Esophagus squamous epithelium (tissue), 5 donors: ENCODE results near the gene RBBP9. TPM values are rescaled to one million over a fixed set of nuclear protein-coding genes. Genes with fewer than 3 reads are reported as not detected.

ENCODE experiments used
- DNase-seq: peaks from one replicate; lab custom pipeline; 2025; lab: John Stamatoyannopoulos, UW
- H3K27ac ChIP-seq, 4 donors: fragments of 200-600 bp; sonication (generic); one replicate each; pipeline ENCODE4 v1.5.1; 2016 to 2019; ENCODE audit warnings: mild to moderate bottlenecking in 1 of 4
- H3K27me3 ChIP-seq, 4 donors: fragments of 200-600 bp; sonication (generic); 1 replicate in 3 of 4; 2 replicates in 1 of 4; pipeline versions ENCODE4 v1.5.1 to v1.6.0; 2017 to 2021; ENCODE audit warnings: antibody characterized with exemption in 1 of 4
- H3K36me3 ChIP-seq, 3 donors: fragments of 200-600 bp; sonication (generic); one replicate each; pipeline ENCODE4 v1.5.1; 2016 to 2019
- H3K4me1 ChIP-seq, 3 donors: fragments of 200-600 bp; sonication (generic); one replicate each; pipeline ENCODE4 v1.5.1; 2017 to 2019
- H3K4me3 ChIP-seq, 4 donors: fragments of 200-600 bp; sonication (generic); 1 replicate in 3 of 4; 2 replicates in 1 of 4; pipeline ENCODE4 v1.5.1; 2016 to 2019; ENCODE audit warnings: mild to moderate bottlenecking in 2 of 4, moderate library complexity in 1 of 4
- H3K9me3 ChIP-seq, 3 donors: fragments of 200-600 bp; sonication (generic); one replicate each; pipeline ENCODE4 v1.5.1; 2016 to 2019
- POLR2A ChIP-seq, 4 donors: fragments of 450-650 bp; IDR thresholded peaks; one replicate each; pipeline ENCODE4 v1.6.1; 2017; ENCODE audit warnings: antibody characterized with exemption in 4 of 4, mild to moderate bottlenecking in 4 of 4, moderate library complexity in 3 of 4
- WGBS, 2 donors: methylation state at CpG; one replicate each; pipeline ENCODE4 v1.1.5; 2018; 5-methylcytosine and 5-hydroxymethylcytosine counted together
- intact Hi-C: fragments of 100-400 bp; cut with DNase I; formaldehyde crosslinking; loops from one replicate; pipeline ENCODE4 v1.15.0; 2022
- total RNA-seq, 4 donors: library from RNA; depleted of rRNA; stranded (reverse); fragments of >200 nt; gene quantifications; one replicate each; pipeline ENCODE4 v1.1.0, GENCODE V29; 2016
- TF ChIP-seq, protein P1 (sequence below), 6 experiments: fragments of 450-650 bp in 4 of 6; fragments of 200-600 bp in 2 of 6; sonication (generic) in 2 of 6; IDR thresholded peaks; one replicate each; pipeline ENCODE4 v1.5.1; 2016 to 2019; ENCODE audit warnings: antibody characterized with exemption in 6 of 6, mild to moderate bottlenecking in 4 of 6, moderate library complexity in 4 of 6
- donor health status: DM: yes; HTN: yes; CAD: no.

RBBP9 gene
- total RNA-seq, 4 donors from 2014 or later: 6.6 to 27.7 (median 11.4) TPM

DNA sequence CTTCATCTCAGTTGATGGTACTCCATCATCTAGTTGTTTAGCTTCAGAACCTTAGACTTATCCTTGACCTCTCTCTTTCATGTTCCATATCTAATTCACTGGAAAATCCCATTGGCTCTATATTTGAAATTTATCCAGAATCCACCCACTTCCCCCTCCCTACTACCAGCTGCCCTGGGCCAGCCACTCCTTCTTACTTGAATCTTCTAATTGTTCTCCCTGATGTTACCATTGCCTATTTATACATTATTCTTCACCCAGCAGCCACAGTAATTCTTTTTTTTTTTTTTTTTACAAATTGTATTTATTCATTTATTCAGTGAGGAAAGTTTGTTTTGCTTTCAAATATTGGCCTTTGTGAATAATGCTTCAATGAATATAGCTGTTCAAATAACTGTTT is 18.9 kb upstream of the RBBP9 start:
- H3K36me3 ChIP-seq: peaks cover 0 to 96% (median 0%) of the 10 kb centered on the region in 3 donors
- intact Hi-C loops: no loop called here

DNA sequence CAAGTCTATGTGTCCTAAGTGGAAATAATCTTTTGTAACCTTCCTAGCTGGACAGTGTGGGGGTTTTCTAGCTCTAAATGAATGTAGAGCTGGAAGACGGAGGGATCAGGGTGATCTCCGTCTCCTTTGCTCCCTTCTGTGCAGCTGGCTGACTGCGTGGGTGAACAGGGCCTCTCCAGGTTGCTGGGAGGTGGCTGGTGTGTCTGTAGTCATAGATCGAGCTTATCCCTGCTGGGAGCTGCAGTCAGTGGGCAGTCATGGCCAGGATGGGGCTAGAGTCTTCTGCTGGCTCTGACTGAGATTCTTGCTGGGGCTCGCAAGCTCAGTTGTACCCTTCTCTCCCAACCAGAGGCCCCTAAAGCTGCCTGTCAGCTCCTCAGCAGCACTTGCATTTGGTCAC is 17.1 kb upstream of the RBBP9 start:
- H3K27me3 ChIP-seq: no peaks in the 10 kb centered on the region
- H3K4me3 ChIP-seq: no peak overlapping the region
- H3K27ac ChIP-seq: no peak overlapping the region
- intact Hi-C loops: no loop called here
- WGBS, 2 donors: 88 to 97% methylated on average over 4 to 5 of the region's 5 CpGs
- H3K36me3 ChIP-seq: peaks cover 0 to 96% (median 0%) of the 10 kb centered on the region in 3 donors
- H3K4me1 ChIP-seq: peaks cover under 1 to 7% (median under 1%) of the 10 kb centered on the region in 3 donors
- TF ChIP-seq POLR2A (IDR thresholded peaks at IDR 0.05): no peak
- TF ChIP-seq, protein P1, sequence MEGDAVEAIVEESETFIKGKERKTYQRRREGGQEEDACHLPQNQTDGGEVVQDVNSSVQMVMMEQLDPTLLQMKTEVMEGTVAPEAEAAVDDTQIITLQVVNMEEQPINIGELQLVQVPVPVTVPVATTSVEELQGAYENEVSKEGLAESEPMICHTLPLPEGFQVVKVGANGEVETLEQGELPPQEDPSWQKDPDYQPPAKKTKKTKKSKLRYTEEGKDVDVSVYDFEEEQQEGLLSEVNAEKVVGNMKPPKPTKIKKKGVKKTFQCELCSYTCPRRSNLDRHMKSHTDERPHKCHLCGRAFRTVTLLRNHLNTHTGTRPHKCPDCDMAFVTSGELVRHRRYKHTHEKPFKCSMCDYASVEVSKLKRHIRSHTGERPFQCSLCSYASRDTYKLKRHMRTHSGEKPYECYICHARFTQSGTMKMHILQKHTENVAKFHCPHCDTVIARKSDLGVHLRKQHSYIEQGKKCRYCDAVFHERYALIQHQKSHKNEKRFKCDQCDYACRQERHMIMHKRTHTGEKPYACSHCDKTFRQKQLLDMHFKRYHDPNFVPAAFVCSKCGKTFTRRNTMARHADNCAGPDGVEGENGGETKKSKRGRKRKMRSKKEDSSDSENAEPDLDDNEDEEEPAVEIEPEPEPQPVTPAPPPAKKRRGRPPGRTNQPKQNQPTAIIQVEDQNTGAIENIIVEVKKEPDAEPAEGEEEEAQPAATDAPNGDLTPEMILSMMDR (IDR thresholded peaks at IDR 0.05): no peak
- H3K9me3 ChIP-seq: no peaks in the 10 kb centered on the region
- no peak for DNase-seq

More for the DNA sequence above, 18.9 kb upstream of the RBBP9 start:
- Histone ChIP-seq H3K9me3 (no peaks in the 10 kb centered on the region), H3K4me1 (no peaks in the 10 kb centered on the region), H3K27me3 (no peaks in the 10 kb centered on the region), H3K4me3 (no peak overlapping the region), H3K27ac (no peak overlapping the region)
- DNase-seq: no peak
- TF ChIP-seq, protein P1 (IDR thresholded peaks at IDR 0.05): no peak
- TF ChIP-seq POLR2A (IDR thresholded peaks at IDR 0.05): no peak

GRCh38 chr20:18513208-18513607 is 16.2 kb upstream of the RBBP9 start:
- Histone ChIP-seq H3K27ac (no peak overlapping the region), H3K4me3 (no peak overlapping the region), H3K4me1 (peaks cover 8 to 16% (median 10%) of the 10 kb centered on the region in 3 donors), H3K9me3 (no peaks in the 10 kb centered on the region), H3K27me3 (no peaks in the 10 kb centered on the region), H3K36me3 (peaks cover 0 to 89% (median 0%) of the 10 kb centered on the region in 3 donors)
- TF ChIP-seq POLR2A (IDR thresholded peaks at IDR 0.05): no peak
- TF ChIP-seq, protein P1 (IDR thresholded peaks at IDR 0.05): no peak
- 81 to 85% methylated on average over 7 of the region's 7 CpGs for WGBS, 2 donors
- intact Hi-C loops: no loop called here
- DNase-seq: no peak

DNA sequence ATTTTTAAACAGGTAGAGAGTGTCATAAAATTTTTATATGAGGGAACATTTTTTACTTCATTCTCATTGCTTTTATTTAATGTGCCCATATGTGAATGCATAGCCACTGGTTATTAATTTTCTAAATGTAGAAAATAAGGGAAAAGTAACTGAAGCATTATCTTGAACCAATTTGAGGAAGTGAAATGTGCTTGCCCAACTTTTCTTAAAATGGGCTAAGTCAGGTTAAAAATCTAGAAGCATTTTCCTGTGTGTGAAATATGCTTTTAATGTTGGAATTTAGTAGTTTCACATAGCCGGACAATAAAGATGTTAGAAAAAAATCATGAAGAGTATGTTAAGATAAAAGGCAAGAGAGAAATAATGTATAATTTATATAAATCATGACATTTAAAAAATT is 14.5 kb upstream of the RBBP9 start:
- Histone ChIP-seq H3K27me3 (no peaks in the 10 kb centered on the region), H3K36me3 (peaks cover 0 to 73% (median 0%) of the 10 kb centered on the region in 3 donors), H3K4me3 (no peak overlapping the region), H3K27ac (no peak overlapping the region), H3K9me3 (no peaks in the 10 kb centered on the region), H3K4me1 (peaks cover 9 to 23% (median 12%) of the 10 kb centered on the region in 3 donors)
- 81 to 87% methylated on average over 1 of the region's 1 CpG for WGBS, 2 donors
- intact Hi-C loops: no loop called here
- TF ChIP-seq POLR2A (IDR thresholded peaks at IDR 0.05): no peak
- TF ChIP-seq, protein P1 (IDR thresholded peaks at IDR 0.05): no peak
- no peak for DNase-seq

DNA sequence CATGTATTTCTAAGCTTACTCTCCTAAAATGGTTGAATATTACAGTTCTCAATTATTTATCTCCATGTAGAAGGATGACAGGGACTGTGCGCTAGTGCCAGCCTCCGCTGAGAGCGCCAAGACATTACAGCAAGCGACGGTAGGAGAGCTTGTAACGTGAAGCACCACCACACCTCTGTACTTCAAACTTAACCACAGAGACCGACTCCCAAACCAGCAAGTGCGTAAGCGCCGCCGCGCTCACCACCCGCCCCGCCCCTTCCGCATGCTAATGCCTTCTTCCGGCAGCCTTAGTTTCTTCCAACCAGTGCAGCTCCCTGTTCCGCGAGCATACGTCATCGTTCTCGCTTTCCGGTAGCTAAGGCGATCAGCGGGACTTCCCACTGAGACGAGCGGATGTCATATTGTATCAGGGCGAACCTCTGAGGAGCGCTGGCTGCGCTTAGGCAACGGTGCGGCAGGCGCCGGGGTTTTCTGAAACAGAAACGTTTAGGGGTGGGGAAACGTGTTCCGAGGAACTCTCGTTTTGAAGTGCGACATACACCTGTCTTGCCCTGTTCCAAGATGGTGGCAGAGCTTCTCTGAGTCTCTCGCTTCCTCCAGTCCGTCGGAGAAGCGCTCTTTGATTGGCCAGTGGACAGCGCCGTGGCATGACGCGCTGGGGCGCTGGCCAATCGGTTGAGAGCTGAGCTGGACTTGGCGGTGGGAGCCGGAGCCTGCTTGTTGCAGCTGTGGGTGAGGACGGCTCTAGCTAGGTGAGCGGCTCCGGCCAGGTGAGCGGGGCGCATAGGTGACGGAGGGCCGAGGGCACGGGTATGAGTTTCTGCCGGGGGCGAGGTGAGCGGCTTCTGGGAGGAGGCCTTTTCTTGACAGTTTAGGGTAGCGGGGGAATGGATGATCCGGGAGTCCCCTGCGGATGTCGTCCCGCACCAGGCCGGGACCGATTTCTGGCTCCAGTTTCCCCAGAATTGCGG is 10.5 kb upstream of the RBBP9 start, which contains the start of gene SEC23B:
SEC23B (plus strand) TSS at position 723 of the 974 bp plus-strand sequence. CDS start 2,896 bp downstream, outside the sequence.
- peaks cover 9 to 23% (median 12%) of the 10 kb centered on the region in 3 donors for H3K4me1 ChIP-seq

More for the DNA sequence above, 10.5 kb upstream of the RBBP9 start, which contains the start of gene SEC23B:
- peak; percentile 81 for DNase-seq
- Histone ChIP-seq H3K4me3 (peak within 1 kb of the TSS; percentile 70 to 80 (median 75)), H3K27me3 (peaks cover 0 to 21% (median 0%) of the 10 kb centered on the region in 4 donors), H3K27ac (peak within 1 kb of the TSS; percentile 95 to 97 (median 96)), H3K36me3 (peaks cover 0 to 32% (median 0%) of the 10 kb centered on the region in 3 donors), H3K9me3 (no peaks in the 10 kb centered on the region)
- intact Hi-C loops: no loop called here
- WGBS, 2 donors: 0 to 1% methylated on average over 31 to 33 of the region's 69 CpGs
- TF ChIP-seq, protein P1 (IDR thresholded peaks at IDR 0.05): peak in 1 of 6 experiments; percentile 8
- peak in 3 of 4 donors; percentile 38 to 85 (median 84) for TF ChIP-seq POLR2A (IDR thresholded peaks at IDR 0.05)
